Activated gamma-delta T cell treated with Interleukin-2 at 50 U/mL for 16 hours (primary cell): ENCODE data around the gene ADARB1.
A peak's percentile ranks its signal among the peaks of the same experiment; 100 is the strongest.

Experiments used
- DNase-seq: peaks from one replicate; pipeline ENCODE4 v3.0.0-alpha.2; 2020

ADARB1 gene

DNA sequence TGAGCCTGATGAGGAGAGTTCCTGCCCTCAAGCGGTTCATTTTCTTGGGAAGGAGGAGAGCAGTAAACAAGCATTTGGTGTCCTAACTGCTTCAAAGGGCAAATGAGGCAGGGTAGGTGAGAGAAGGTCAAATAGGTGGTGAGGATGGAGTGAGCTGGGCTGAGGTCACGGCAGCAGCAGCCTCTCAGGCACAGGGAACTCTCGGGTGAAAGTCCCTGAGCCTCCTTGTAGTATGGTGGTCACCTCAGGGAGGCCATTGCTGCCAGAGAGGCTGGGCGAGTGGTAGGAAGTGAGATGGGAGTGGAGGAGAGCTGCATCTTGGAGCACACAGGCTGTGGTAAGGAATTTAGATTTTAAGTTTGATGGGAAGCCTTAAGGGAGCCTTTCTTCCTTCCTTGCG lies 4.0 kb downstream of the ADARB1 start:
- no peak for DNase-seq

DNA sequence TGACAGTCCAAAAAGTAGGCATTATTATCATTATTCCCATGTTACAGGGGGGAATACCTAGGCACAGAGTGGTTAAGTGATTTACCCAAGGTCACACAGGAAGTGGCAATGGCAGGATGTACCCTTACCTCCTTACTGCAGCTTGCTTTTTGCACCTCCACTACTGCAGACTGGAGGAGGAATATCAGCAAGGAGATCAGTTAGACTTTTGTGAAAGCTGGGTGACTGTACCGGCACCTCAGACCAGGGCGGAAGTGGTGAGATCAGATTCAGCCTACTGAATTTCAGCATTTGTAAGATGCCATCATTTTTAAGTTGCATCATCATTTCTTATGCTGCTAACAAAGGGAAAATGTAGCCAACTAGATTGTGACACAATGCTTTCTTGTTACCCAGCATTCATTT lies 4.5 kb downstream of the ADARB1 start:
- DNase-seq = peak; percentile 73

DNA sequence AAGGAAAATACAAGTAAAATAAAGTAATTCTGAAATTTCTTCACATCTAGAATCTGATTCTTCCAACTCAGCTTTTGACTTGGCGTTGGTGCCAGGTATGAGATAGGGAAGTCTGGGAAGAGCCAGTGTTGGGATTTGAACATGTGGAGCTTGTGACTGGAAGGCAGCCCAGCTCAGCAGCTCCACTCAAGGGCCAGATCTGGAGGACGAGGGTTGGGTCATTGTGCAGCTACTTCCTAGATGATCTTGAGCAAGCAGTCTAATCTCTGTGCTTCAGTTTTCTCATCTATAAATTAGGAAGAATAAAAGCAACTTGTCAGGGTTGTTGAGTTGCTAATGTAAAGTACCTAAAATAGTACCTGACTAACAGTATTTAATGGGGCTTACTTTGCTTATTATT lies 5.0 kb downstream of the ADARB1 start:
- no peak for DNase-seq

DNA sequence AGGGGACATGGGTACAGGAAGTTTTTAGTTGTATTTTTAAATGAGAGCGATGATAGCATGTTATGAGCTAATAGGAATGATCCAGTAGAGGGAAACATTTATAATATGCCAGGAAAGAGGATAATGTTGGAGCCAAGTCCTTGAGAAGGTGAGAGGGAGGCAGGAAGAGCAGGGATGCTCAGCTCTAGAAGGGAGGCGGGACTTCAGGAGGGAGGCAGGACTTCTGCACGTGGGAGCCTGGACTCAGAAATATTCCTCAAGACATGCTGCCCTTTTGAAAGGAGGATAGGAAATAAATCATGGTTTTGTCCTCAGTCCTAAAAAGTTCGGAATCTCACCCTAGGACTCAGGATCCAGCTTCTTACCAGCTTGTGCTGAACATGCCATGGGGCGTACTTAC lies 5.9 kb downstream of the ADARB1 start:
- DNase-seq = no peak

DNA sequence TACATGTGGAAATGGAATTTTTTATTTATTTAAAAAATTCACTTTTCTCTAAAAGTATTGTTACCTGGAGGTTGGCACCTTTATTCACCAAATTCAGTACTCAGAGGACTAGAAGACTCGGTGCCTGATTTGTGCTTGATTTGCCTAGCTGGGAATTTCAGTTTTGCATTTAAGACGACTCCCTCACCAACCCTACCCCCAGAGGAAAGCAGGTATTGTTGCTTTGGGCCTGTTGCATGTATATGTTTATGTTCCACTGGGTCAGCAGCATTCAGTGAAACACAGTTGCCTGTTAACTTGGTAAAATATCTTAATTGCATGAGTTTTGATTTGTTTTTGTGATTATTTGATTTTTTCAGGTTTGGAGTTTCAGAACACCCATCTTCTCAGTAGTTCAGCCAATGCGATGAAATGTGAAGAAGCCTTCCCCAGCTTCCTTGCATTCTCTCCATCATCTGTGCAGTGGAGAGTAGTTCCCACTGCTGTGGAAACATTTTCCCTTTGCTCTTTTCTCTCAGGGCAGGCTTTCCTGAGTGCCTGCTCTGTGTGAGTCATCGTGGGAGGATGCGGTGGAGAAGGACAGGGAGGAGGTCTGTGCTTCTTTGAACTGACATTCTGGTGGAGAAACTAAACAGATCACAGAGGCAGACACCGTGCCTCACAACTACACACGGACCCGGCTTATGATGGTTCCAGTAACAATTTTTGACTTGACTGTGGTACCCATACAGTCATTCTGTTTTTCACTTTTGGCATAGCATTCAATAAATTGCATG lies 6.4 kb downstream of the ADARB1 start:
- no peak for DNase-seq

DNA sequence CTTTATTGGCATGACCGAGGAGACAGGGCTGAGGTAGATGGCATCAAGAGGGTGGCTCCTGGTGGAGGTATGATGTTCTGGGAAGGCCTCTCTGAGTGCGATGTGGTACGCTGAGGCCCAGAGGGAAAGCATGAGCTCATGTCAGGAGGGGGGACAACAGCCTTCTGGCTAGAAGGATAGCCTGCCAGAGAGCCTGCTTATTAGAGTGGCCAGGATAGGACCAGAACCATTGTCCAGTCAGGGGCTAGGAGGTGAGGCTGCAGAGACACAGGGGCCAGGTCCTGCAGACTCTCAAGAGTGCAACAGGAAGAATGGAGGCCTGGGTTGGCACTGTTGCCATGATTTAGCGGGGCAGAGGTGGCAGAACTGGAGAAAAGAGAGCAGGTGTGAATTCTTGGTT lies 7.3 kb downstream of the ADARB1 start:
- no peak for DNase-seq

DNA sequence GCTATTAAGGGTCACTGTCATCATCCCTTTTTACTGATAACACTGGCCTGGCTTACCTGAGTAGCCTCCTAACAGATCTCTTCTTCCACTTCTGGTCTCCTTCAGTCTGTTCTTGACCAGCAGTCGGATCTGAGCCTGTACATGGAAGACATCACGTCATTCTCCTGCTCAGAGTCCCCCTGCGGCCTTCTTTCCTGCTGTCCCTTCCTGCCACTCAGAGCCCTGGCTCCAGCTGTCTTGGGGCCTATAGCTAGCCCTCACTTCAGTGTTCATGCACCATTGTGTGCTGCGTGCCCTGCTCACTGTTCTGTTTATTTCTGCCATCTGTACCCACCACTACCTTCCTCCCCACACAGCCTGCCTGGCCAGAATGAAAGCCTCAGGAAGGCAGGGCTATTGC lies 8.4 kb downstream of the ADARB1 start:
- no peak for DNase-seq

DNA sequence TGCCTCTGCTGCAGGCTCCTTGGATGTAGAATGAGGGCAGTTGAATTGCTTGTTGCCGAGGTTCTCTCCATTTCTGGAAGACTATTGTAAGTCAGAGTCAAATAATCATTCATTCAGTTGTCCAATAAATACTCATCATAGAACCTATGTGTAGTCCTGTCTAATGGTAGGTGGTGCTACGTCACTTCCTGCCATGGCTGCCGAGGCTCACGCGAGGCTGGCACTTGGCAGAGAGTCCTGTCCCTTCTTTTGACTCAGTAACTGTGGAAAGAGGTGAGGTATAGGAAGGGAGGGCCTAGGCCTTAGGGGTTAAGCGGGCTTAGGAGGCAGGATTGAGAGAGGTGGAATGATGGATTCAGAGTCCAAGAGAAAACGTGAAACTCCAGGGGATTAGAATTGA lies 9.7 kb downstream of the ADARB1 start:
- no peak for DNase-seq

DNA sequence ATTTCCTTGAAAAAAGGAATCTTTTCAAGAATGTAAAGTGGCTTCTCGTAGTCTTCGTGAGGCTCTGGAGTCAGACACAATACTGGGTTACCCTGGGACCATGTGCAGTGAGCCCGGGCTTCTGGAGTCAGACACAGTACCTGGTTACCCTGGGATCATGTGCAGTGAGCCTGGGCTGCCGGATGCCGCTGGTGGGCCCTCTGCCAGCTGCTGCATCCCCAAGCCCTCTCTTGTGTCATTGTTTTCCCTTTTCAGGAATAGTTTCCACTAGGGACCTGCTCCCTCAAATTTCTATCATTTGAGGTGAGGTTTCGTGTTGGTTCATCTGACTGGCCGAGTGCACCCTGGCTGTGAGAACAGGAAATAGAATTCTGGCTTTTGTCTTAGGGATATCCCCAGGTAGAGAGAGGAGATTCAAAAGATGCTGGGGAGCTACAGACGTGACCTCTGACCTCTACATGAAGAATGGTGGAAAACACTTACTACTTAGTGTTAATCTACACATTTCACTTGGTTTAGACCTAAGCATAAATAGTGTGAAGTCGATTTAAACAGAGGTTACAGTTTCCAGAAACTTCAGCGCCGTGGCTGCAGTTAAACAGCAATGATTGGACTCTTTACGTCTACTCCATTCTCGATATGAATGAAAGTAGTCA lies 10.6 kb downstream of the ADARB1 start:
- DNase-seq = no peak

DNA sequence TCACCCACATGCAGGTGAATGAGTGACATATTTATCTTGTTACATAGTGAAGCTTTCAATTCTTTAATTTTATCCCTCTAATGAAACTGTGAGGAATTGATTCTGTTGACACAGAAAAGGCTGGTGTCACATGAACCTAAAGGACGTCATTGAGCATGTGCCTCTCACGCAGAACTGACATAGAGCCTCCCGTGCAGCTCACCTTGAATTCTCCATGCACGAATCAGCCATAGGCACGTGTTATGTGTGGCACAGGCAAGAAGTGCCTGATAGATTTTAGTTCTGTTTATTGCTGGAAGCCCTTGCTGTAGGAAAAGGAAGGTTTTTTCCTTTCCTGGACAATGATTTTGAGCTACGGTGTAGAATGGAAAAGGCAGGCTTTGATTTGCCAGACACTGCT lies 11.3 kb downstream of the ADARB1 start:
- no peak for DNase-seq

DNA sequence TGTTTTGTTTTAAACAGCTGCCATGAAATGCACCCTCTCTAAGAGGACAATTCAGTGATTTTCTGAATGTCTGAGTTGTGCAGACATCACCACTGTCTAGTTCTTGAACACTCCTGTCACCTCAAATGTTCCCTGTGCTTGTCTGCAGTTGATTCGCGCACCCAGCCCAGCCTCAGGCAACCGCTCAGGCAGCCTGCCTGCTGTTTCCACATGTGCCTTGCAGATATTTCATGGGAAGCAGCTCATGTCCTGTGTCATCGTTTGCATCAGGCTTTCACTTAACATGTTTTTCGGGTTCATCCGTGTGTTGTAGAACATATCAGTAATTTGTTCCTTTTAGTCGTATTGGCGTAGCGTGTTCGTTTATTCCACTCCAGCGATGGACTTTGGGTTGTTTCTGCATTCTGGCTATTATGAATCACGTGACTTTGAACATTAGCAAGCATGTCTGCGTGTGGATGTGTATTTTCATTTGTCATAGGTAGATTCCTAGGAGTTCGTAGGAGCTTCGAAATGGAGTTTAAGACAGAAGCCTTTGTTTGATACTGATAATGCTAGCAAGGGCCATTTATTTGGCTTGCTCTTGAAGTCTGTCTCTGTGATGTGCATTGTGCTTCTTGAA lies 12.1 kb downstream of the ADARB1 start:
- DNase-seq = no peak

DNA sequence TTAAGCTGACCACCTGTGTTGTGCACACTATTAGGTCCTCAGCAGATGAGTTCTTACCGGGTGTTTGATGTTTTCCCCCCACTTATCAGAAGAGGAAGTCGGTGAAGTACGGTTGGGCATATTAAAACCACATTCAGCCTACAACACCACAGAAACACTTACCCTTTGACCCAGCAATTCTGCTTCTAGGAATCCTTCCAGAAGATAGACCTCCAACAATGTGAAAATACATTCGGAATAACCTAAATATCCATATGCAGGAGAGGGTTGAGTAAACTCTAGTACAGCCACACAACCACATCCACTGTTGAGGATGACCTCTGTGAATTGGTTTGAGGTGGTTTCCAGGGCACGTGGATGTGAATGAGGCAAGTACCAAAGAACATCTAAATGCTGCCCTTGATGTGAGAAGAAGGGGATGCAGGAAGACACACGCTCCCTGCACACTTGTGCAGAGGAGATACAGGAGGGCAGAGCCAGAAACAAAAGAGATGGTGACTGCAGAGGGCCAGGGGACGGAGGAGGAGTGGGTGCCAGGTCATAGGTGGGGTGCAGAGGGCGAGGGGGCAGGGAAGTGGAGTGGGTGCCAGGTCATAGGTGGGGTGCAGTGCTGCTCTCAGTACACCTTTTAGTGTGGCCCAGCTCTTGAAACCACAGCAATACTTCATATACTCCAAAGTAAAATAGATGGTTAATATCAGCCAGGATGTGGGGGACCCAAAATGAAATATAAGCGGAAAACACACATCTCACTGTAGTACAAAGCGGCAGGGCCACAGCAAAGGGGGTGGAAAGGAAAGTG lies 12.8 kb downstream of the ADARB1 start:
- DNase-seq = no peak

DNA sequence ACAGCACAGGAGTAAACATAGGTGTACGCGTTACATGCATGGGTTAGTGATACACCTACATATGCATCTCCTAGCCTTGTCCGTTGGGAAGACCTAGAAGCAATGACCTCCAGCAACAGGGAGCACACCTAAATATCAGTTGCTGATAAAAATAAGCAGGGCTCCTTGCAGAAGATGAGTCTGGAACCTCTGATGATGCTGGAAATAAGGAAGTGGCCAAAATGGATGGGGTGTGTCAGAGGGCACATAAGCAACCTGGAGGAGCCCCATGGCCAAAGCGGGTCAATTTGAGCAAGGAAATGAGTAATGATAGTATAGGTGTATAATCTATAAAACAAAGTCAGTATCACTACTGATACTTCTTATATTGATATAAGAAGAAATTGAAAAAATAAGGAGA lies 13.7 kb downstream of the ADARB1 start:
- no peak for DNase-seq

DNA sequence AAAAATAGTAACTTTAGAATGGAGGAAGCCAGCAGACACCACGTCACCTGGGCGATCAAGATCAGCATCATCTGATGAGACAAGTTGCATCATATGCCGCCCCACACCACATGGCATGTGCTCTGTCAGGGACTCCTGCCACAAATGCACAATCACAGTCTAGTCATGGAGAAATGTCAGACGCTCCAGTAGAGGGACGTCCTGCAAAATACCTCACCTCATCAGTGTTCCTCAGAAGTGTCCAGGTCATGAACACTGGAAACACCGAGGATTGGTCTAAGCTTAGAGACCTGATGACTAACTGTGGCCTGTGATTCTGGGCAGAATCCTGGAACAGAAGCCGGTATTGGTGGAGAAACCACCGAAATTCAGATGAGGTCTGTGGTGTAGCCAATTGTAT lies 14.3 kb downstream of the ADARB1 start:
- DNase-seq = no peak

DNA sequence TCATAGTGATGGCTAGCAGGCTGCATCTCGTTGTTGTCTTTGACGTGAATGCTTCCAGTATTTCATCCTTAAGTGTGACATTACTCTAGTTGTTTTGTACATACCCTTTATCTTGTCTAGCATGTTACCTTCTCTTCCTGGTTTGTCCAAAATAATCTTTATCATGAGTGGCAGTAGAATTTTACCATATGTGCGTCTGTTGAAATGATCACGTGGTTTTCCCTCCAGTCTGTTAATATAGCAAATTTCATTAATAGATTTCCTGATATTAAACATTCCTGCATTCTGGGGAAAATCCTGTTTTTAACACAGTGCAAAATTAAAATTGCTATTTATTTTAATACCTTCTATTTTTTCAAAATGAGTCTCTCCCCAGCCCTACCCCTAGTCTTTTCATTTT lies 15.6 kb downstream of the ADARB1 start:
- DNase-seq = no peak

DNA sequence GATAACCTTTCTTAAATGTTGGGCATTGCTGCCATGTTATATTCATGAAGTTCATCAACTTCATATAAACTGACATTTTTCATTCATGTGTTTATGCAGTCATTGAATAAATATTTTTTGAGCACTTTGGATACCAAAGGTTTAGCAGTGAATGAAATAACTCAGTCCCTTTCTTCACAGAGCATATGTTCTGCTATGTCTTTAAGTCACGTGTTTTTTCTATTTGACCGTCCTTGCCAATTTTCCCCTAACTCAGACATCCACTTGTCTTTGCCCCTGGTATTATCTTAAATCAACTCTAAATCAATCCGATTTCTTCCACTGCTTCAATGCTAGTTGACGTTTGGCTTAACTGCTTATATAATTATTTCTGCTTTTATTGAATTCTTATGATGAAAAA lies 16.6 kb downstream of the ADARB1 start:
- no peak for DNase-seq

DNA sequence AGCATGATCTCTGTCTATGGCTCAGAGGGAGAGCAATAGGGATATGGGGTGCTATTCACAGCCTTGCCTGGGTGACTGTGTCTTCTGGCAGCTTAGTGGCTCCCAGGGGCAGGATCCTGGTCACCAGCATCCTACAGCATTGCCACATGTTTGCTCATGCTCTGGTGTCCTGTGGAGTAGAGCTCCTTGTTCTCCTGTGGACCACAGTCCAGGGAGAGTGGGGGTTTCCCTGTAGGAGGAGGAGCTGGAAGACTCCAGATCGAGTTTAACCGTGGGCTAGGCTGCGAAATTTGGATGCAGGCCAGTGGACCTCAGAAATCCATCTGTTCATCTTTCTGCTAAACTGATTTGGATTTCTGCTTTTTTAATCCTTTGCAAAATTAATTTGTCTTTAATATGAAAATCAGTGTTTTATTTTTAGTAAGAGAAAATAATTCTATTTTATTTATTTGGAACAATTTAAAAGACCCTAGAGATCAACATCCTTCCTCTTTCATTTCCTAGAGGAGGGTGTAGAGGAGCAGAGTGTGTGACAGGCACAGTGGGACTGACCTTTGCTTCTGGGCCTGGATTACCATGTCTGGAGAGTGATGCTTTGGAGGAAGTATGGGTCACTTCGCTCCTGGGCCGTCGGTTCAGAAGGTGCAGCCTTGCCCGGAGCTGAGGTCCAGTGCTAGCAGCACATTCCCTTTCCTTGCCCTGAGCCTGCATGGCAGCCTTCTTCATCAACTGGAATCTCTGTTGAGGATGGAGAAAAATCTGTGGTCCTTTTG lies 17.4 kb downstream of the ADARB1 start:
- DNase-seq = no peak

DNA sequence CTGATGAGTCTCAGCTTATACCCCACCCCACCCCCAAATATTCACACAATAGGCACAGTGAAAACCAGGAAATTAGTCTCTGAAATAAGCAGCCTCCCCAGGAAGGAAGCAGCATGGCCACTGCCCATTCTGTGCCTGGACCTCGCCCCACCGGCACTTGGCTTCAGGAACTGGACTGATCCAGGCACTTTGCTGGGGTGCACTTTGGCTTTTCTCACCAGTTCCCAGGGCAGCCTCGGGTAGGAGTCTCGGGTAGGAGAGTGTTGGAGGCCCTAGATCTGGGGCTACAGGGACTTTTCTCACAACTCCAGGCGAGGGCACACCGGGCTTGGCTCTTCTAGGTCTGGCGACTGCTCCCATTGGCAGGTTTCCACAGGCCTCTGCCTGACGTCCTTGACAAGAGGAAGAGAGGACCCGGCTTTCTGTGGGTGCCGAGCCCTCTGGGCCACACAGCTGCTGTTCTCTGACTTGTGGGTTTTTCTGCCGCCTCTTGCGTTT lies 18.7 kb downstream of the ADARB1 start:
- no peak for DNase-seq

DNA sequence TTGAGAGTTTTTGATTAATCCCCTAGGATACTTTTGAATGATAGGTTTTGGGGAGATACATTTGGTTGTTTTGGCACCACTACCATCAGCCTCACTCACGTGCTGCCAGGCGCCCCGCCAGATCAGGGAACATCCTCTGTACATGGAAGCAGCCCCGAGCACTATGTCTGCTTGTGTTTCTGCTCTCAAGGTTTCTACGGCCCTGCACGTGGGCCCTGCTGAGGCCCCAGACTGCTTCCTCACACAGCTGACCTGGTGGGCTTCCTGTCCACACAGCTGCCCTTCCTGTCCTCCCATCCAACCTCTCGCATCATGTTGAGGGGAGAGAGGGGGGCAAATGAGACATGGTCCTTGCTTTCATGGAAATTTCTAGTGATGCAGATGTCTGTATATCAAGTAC lies 20.0 kb downstream of the ADARB1 start:
- DNase-seq = no peak

DNA sequence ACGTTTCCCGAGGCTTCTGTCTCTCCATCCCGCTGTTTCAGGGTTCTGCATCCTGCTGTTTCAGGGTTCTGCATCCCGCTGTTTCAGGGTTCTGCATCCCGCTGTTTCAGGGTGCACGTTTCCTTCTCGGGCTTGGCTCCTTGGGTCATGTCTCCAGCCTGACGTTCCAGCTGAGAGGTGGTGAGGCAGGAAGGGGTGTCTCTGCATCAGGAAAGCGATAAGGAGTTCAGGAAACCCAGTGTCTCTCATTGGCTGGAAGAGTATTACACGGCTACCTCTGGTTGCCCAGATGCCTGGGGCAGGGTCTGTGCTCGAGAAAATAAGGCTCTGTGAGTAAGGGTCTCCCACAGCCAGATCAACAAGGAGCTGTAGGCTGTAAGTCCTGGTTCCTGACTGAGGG lies 21.1 kb downstream of the ADARB1 start:
- no peak for DNase-seq

DNA sequence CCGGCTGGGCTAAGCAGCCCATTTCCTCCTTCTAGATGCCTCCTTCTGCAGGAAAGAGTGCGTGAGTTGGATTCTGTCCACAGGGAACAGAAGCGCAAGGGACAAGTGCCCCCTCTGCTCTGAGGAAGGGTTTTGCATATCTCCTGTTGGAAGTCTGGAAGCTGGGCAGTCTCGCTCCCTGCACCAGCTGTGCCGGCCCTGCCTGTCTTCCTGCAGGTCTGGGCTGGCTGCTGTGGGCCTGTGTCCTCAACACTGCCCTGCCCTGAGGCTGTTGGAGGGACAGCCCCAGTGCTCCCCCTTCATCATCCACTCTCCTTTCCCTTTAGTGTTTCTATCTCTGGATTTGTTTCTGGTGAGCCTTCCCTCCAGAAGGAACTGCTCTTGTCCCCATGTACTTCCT lies 21.8 kb downstream of the ADARB1 start:
- DNase-seq = no peak

DNA sequence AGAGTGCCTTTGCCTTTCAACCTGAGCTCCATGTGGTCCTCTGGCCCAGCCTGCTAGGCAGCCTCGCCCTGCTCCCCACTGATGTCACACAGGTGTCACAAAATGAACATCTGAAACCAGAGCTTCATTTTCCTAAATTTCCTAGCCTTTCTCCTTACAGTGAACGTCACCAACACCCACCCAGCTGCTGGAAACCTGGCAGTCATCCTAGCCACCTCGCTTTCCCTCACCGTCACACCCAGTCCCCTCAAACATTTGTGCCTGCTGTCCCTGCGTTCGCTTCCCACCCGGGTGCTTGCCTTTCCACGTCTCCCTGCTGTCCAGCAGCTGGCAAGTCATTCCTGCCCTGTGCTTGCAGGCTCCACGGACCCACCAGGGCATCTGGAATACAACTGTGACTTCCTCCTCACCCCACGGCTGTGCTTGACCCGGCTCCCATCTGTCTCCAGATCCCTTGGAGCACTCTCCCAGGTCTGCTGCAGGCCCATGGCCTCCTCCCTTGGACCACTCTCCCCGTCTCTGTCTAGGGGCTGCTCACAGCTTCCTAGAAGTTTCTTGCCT lies 23.5 kb downstream of the ADARB1 start:
- no peak for DNase-seq
